Bronchial epithelial cell (primary cell): Measurements from ENCODE around the gene SCUBE3. TPM values are rescaled to one million over a fixed set of nuclear protein-coding genes. Genes with fewer than 3 reads are reported as not detected.

ENCODE experiments used
- DNase-seq: peaks from one replicate; pipeline ENCODE4 v3.0.0-alpha.2; 2010; ENCODE audit warnings: low read depth
- FAIRE-seq: peaks from 2 replicates; lab custom pipeline; 2011; peaks lifted over from hg19 to GRCh38; lab: Jason Lieb, UNC
- H3K27me3 ChIP-seq: 2 replicates; pipeline ENCODE4 v1.5.1; 2011; ENCODE audit warnings: low read length; ENCODE audit not compliant: control insufficient read depth, insufficient read depth
- H3K36me3 ChIP-seq: 2 replicates; pipeline ENCODE4 v1.5.1; 2011; ENCODE audit warnings: low read length; ENCODE audit not compliant: control insufficient read depth, insufficient read depth
- H3K4me3 ChIP-seq: 2 replicates; pipeline ENCODE4 v1.5.1; 2011; ENCODE audit warnings: mild to moderate bottlenecking, low read depth, low read length, control low read depth
- total RNA-seq: library from RNA; depleted of rRNA; stranded (reverse); fragments of >200 nt; gene quantifications from 2 replicates; pipeline ENCODE4 v1.2.1, GENCODE V29; 2014
- TF ChIP-seq, protein P1 (sequence below): IDR thresholded peaks from 2 replicates; pipeline ENCODE4 v1.5.1; 2011; ENCODE audit warnings: mild to moderate bottlenecking, moderate library complexity, low read length, control low read depth, inconsistent platforms; ENCODE audit not compliant: insufficient read depth, severe bottlenecking

Gene SCUBE3
- total RNA-seq, 1 donor from 2014 or later: not detected

DNA sequence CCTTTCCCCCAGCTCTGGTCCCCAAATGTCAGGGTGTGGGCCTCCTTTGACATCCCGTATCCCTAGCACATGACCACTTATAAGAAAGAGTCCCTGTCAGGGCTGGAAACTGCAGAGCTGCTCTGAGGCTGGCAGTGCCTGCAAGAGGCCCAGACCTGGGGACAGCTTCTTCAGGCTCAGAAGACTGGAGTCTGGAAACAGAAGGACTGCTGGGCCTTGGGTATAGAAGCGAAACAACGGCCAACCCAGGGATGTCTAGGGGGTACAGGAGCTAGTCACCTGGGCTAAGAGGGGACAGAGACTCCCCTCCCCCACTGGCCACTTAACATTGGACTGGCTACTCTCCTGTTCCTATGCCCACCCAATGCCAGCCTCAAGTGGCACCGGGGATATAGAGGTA is 4.7 kb downstream of the SCUBE3 start:
- peaks cover 7% of the 10 kb centered on the region for H3K27me3 ChIP-seq
- TF ChIP-seq, protein P1, sequence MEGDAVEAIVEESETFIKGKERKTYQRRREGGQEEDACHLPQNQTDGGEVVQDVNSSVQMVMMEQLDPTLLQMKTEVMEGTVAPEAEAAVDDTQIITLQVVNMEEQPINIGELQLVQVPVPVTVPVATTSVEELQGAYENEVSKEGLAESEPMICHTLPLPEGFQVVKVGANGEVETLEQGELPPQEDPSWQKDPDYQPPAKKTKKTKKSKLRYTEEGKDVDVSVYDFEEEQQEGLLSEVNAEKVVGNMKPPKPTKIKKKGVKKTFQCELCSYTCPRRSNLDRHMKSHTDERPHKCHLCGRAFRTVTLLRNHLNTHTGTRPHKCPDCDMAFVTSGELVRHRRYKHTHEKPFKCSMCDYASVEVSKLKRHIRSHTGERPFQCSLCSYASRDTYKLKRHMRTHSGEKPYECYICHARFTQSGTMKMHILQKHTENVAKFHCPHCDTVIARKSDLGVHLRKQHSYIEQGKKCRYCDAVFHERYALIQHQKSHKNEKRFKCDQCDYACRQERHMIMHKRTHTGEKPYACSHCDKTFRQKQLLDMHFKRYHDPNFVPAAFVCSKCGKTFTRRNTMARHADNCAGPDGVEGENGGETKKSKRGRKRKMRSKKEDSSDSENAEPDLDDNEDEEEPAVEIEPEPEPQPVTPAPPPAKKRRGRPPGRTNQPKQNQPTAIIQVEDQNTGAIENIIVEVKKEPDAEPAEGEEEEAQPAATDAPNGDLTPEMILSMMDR: no peak
- no peak overlapping the region for H3K4me3 ChIP-seq
- DNase-seq (no peak), FAIRE-seq (no peak)
- H3K36me3 ChIP-seq: no peaks in the 10 kb centered on the region

DNA sequence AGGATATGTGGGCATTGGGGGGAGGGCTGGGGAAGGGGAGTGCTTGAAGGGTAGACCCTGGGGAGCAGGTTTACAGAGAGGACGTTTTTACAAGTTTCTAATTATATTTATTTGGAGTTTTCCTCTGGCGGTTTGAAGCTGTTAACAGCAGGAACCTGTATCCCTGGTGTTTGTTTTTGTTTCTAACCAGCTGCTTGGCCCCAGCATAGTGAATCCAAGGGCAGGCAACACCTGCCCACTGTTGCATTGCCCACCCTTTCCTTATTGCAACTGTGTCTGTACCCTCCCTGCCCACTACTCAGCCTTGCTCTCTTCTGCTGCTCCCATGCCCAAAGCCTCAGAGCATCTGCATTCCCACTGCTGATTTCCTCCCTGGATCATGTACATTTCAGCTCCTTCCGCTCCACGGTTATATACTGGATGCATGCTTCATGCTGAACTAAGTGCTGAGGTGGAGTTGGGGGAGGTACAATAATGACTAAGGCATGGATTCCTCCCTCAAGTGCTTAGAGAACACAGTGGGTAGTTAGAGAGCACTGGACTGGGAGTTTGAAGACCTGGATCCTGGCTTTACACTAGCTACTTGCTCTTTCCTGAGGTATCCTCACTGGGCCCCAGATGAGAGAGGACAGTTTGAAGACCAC is 6.0 kb downstream of the SCUBE3 start:
- TF ChIP-seq, protein P1: no peak
- FAIRE-seq (no peak), DNase-seq (no peak)
- Histone ChIP-seq H3K36me3 (no peaks in the 10 kb centered on the region), H3K27me3 (peaks cover 7% of the 10 kb centered on the region), H3K4me3 (no peak overlapping the region)

DNA sequence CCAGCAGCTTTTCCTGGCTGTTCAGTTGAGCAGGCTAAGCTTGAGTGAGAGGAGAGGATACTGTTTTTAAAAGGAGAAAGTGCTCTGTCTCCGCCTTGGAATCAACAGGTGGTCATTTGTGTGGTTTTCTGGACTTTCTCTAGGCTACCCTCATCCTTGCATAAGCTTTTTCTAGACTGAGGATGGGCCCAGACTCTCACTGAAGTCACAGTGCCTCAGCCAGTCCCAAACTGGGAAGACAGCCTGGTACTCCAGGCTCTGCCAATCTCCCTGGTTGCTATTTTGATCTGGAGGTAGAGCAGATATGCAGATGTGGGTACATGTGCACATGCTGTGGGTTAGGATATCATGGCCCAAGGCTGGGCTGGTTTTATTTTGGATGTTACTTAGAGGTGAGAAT is 7.0 kb downstream of the SCUBE3 start:
- TF ChIP-seq, protein P1: no peak
- Histone ChIP-seq H3K36me3 (no peaks in the 10 kb centered on the region), H3K27me3 (peaks cover 3% of the 10 kb centered on the region), H3K4me3 (no peak overlapping the region)
- no peak for FAIRE-seq
- DNase-seq: no peak

DNA sequence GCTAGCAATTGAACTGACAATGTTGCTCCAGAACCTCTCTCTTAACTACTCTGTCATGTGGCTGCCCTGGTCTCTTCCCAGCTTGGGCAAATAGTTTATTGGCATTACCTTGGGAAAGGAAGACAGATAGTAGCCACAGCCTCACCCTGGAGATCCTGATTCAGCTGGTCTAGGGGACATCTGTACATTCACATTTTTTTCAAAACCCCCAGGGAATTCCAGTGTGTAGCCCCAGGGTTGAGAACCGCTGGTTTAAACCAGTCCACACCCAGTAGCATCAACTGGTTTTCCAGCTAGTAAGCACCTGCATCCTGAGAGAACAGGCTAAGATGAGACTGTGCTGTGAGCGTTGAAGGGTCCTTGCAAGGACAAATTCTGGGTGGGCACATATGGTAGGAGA is 9.6 kb downstream of the SCUBE3 start:
- peaks cover 2% of the 10 kb centered on the region for H3K27me3 ChIP-seq
- DNase-seq: no peak
- TF ChIP-seq, protein P1: no peak
- H3K36me3 ChIP-seq: no peaks in the 10 kb centered on the region
- no peak for FAIRE-seq
- H3K4me3 ChIP-seq: no peak overlapping the region

DNA sequence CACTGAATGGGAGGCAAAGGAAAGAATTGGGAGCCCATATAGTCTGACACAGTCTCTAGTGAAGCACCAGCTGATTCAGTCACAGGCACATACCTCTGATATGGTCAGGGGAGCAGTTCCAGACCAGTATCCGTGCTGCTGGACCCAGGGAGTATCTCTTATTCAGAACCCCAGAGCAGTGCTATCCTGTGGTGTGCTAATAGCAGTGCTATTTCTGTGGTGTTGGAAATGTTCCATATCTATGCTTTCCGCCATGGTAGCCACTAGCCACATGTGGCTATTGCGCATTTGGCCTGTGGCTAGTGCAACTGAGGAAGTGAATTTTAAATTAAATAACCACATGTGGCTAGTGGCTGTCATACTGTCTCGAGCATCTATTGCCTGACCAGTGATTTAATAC is 11.0 kb downstream of the SCUBE3 start:
- Histone ChIP-seq H3K27me3 (peaks cover 2% of the 10 kb centered on the region), H3K36me3 (no peaks in the 10 kb centered on the region), H3K4me3 (no peak overlapping the region)
- TF ChIP-seq, protein P1: no peak
- no peak for FAIRE-seq
- no peak for DNase-seq

DNA sequence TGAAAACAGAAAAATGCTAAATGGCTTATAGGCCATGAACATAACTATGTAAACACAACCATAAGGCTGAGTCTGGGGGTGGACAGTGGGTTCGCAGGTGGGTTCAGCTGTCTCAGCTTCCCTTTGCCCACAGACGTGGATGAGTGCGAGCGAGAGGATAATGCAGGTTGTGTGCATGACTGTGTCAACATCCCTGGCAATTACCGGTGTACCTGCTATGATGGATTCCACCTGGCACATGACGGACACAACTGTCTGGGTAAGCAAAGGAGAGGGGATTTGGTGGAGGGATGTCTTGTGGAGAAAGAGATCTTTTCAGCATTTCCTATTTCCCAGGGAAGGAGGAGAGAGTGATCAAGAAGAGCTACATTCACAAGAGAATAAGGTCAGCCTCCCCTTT is 14.7 kb downstream of the SCUBE3 start:
- no peak for DNase-seq
- TF ChIP-seq, protein P1: no peak
- FAIRE-seq: no peak
- H3K36me3 ChIP-seq: no peaks in the 10 kb centered on the region
- H3K27me3 ChIP-seq: no peaks in the 10 kb centered on the region
- no peak overlapping the region for H3K4me3 ChIP-seq
